C4-2B (cell line): ENCODE data around the gene SENP7.

ENCODE experiments used
- H3K27ac ChIP-seq: fragments of 450-650 bp; 2 replicates; pipeline ENCODE4 v1.5.1; 2017
- CTCF ChIP-seq: fragments of 450-650 bp; conservative IDR thresholded peaks from 2 replicates; pipeline ENCODE4 v1.5.1; 2017; ENCODE audit warnings: mild to moderate bottlenecking
- ZFX ChIP-seq: fragments of 450-650 bp; IDR thresholded peaks from 2 replicates; pipeline ENCODE4 v1.6.1; 2017

Gene SENP7

GRCh38 chr3:101414121-101414520 lies 98.9 kb downstream of the SENP7 start:
- no peak for TF ChIP-seq ZFX
- TF ChIP-seq CTCF = no peak
- H3K27ac ChIP-seq = no peak overlapping the region

GRCh38 chr3:101413656-101414055 lies 99.4 kb downstream of the SENP7 start:
- no peak overlapping the region for H3K27ac ChIP-seq
- TF ChIP-seq ZFX = no peak
- TF ChIP-seq CTCF = no peak

- TF ChIP-seq CTCF (no peak), ZFX (no peak)
- H3K27ac ChIP-seq = no peak overlapping the region
Measured at GRCh38 chr3:101391413-101391950, 121.5 kb downstream of the SENP7 start.

- H3K27ac ChIP-seq = no peak overlapping the region
- no peak for TF ChIP-seq ZFX
- TF ChIP-seq CTCF = no peak
Measured at GRCh38 chr3:101388706-101389105, 124.3 kb downstream of the SENP7 start.

- H3K27ac ChIP-seq = no peak overlapping the region
- TF ChIP-seq ZFX = no peak
- TF ChIP-seq CTCF = no peak
Measured at GRCh38 chr3:101387351-101387750, 125.7 kb downstream of the SENP7 start.

- H3K27ac ChIP-seq = no peak overlapping the region
- TF ChIP-seq CTCF (no peak), ZFX (no peak)
Measured at GRCh38 chr3:101384426-101384825, 128.6 kb downstream of the SENP7 start.

GRCh38 chr3:101383656-101384055 lies 129.4 kb downstream of the SENP7 start:
- TF ChIP-seq CTCF (no peak), ZFX (no peak)
- H3K27ac ChIP-seq = no peak overlapping the region
